ENCODE results near the gene PEAR1. TPM values are rescaled to one million over a fixed set of nuclear protein-coding genes. Genes with fewer than 3 reads are reported as not detected.

Gene PEAR1
- polyA plus RNA-seq, 2 of the 4 experiments (the other 2 are of a cell fraction), result 1.7 to 5.0 TPM

- TF ChIP-seq, protein P1, sequence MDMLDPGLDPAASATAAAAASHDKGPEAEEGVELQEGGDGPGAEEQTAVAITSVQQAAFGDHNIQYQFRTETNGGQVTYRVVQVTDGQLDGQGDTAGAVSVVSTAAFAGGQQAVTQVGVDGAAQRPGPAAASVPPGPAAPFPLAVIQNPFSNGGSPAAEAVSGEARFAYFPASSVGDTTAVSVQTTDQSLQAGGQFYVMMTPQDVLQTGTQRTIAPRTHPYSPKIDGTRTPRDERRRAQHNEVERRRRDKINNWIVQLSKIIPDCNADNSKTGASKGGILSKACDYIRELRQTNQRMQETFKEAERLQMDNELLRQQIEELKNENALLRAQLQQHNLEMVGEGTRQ (IDR thresholded peaks at IDR 0.05), result no peak
Measured at GRCh38 chr1:156898971-156899664, 5.6 kb downstream of the PEAR1 start (continued).

DNA sequence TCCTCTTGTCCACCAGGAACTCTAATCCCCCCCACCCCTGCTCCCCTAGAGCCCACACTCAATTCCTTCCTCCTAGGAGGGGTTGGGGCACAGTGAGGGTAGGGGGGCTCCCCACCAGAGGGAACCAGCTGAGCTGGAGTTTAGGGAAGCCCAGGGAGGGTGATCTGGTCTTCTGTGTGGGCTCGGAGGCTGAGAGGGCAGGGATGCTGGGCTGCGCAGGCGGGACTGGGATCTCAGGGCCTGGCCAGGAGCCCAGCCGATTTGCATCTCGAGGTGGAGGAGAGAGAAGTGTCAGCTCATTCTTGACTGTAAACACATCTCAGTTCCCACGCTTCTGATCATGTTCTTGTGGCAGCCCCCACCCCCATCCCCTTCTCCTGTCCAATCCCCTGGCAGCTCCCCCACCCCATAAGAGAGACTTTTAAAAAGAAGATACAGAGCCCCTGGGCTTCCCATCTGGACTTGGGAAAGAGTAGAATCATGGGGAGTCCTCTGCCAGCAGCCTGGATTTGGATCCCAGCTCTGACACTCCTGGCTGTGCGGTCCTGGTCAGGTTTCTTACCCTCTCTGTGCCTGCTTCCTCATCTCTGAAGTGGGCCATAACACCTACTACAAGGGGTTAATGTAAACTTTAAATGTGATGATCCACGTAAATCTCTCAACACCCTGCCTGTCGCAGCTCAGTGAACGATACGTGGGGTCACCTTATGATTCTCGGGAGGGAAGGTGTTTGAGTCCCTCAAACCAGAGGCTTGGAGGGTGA is 6.6 kb downstream of the PEAR1 start:
- POLR2A ChIA-PET, result no interaction called here
- CTCF ChIA-PET, result interaction anchor here (0.6 to 8.6 kb wide), 9 partner anchors 17 to 241 kb away, joined by 3 to 84 read pairs (median 4); partner anchors contain the start of genes CRABP2, INSRR, LRRC71 and NTRK1
- H3K4me3 ChIP-seq, result no peak overlapping the region
- FAIRE-seq, result no peak
- no peak for DNase-seq (ENCODE audit: low read depth in 1 of 2, low spot score in 1 of 2)
- peaks cover 55% of the 10 kb centered on the region for H3K4me1 ChIP-seq
- 84% methylated on average over 12 of the region's 12 CpGs for WGBS (ENCODE audit: missing lambda C conversion rate)
- no peak for ATAC-seq
- TF ChIP-seq TP53 (CRISPR knock-in tag; IDR thresholded peaks at IDR 0.05), result no peak
- no peak for TF ChIP-seq ZNF302 (CRISPR knock-in tag; IDR thresholded peaks at IDR 0.05)
- no peak for TF ChIP-seq ZC3H11A (IDR thresholded peaks at IDR 0.05)
- TF ChIP-seq NR3C1 (IDR thresholded peaks at IDR 0.05), result no peak
- TF ChIP-seq ZFP36 (IDR thresholded peaks at IDR 0.05; ENCODE audit: borderline replicate concordance, partially characterized antibody), result no peak
- TF ChIP-seq HOXB5 (CRISPR knock-in tag; IDR thresholded peaks at IDR 0.05), result no peak
- TF ChIP-seq EHMT2 (IDR thresholded peaks at IDR 0.05; ENCODE audit: low read depth), result no peak
- TF ChIP-seq, protein P2, sequence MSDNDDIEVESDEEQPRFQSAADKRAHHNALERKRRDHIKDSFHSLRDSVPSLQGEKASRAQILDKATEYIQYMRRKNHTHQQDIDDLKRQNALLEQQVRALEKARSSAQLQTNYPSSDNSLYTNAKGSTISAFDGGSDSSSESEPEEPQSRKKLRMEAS (IDR thresholded peaks at IDR 0.05), result no peak
- TF ChIP-seq CEBPB (IDR thresholded peaks at IDR 0.05), result no peak
- TF ChIP-seq, protein P3, sequence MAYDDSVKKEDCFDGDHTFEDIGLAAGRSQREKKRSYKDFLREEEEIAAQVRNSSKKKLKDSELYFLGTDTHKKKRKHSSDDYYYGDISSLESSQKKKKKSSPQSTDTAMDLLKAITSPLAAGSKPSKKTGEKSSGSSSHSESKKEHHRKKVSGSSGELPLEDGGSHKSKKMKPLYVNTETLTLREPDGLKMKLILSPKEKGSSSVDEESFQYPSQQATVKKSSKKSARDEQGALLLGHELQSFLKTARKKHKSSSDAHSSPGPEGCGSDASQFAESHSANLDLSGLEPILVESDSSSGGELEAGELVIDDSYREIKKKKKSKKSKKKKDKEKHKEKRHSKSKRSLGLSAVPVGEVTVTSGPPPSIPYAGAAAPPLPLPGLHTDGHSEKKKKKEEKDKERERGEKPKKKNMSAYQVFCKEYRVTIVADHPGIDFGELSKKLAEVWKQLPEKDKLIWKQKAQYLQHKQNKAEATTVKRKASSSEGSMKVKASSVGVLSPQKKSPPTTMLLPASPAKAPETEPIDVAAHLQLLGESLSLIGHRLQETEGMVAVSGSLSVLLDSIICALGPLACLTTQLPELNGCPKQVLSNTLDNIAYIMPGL (CRISPR knock-in tag; IDR thresholded peaks at IDR 0.05; ENCODE audit: borderline replicate concordance), result no peak
- TF ChIP-seq FOSL2 (IDR thresholded peaks at IDR 0.05), result no peak
- TF ChIP-seq FOSL2 (CRISPR knock-in tag; IDR thresholded peaks at IDR 0.05), result no peak
- no peak for TF ChIP-seq PBX3 (IDR thresholded peaks at IDR 0.05)
- TF ChIP-seq MAZ (IDR thresholded peaks at IDR 0.05; ENCODE audit: borderline replicate concordance, low read depth, low read length), result no peak
- no peak for TF ChIP-seq POLR2A (IDR thresholded peaks at IDR 0.05; ENCODE audit: low read length)
- TF ChIP-seq HOXA7 (CRISPR knock-in tag; IDR thresholded peaks at IDR 0.05), result no peak
- no peak for TF ChIP-seq RNF2 (IDR thresholded peaks at IDR 0.05; ENCODE audit: borderline replicate concordance, low read depth)
- no peak for TF ChIP-seq ELK1 (IDR thresholded peaks at IDR 0.05; ENCODE audit: low read depth, low read length)
- 0 out of 3 replicates have a peak overlapping the region, but pooled peaks have one; percentile 2 for H3K4me2 ChIP-seq
- no peaks in the 10 kb centered on the region for H3K9me3 ChIP-seq
- H3K27ac ChIP-seq, result peak overlapping the region in 1 of 2 experiments; percentile 93; a peak in 4 of 6 replicates

Measured in A549 (cell line).